SK-N-DZ (cell line): ENCODE data around the gene AKAP13.

ENCODE experiments used
- DNase-seq: peaks from one replicate; pipeline ENCODE4 v3.0.0-alpha.2; 2015; ENCODE audit warnings: low spot score

Gene AKAP13

DNA sequence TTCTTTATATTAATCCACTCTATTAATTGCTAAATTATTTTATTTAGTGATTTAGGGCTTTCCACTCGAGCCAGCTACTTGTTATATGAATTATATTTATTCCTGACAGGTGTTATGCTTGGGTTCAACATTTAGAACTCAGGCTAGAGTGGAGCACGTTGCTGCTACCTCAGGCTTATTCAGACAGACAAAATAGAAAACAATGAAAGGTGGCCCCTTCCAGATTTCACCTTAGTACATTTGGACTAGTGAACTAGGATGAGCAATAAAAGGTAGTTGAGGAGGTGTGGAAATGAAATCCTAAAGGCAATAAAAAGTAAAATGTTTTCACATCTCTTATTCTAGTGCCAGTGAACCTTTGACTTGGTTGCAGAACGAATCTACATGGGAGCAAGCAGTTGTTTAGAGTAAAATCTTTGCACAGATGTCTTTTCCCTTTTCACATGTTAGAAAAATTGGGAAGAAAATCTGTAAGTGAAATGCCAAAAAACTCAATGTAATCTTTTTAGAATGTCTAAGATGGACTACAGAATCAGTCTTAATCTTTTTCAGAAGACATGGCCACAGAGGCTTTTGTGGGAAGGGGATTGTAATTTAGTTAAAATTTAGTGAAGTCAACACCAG is 63.8 kb downstream of the AKAP13 start:
- no peak for DNase-seq

DNA sequence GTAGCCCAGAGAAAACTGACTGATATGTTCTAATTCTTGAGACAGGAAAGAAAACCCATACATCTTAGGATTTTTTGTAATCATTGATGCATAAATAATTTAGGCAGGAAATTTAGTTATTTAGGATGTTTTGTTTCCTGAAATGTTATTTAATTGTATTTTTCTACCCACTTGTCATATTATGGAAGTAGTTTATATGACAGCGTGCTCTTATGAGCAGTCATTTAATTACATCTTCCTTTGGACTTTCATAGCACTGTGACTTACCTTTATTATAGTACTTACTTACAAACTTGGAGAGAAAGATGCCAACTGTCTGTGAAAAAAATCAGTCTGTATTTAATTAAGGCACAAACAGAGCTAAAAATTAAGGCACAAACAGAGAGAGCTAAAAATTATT is 65.0 kb downstream of the AKAP13 start:
- DNase-seq: no peak

DNA sequence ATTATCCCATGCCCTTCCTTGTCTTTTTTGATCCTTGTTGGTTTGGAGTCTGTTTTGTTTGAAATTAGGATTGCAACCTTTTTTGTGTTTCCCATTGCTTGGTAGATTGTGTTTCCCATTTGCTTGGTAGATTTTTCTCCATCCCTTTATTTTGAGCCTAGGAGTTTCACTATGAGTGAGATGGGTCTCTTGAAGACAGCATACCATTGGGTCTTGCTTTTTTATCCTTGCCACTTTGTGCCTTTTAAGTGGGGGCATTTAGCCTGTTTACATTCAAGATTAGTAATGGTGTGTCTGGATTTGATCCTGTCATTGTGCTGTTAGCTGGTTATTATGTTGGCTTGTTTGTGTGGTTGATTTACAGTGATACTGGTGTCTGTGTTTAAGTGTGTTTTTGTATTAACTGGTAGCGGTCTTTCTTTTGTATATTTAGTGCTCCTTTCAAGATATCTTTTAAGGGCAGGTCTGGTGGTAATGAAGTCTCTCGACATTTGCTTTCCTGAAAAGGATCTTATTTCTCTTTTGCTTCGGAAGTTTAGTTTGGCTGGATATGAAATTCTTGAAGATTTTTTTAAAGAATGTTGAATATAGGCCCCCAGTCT is 70.8 kb downstream of the AKAP13 start:
- DNase-seq: no peak

DNA sequence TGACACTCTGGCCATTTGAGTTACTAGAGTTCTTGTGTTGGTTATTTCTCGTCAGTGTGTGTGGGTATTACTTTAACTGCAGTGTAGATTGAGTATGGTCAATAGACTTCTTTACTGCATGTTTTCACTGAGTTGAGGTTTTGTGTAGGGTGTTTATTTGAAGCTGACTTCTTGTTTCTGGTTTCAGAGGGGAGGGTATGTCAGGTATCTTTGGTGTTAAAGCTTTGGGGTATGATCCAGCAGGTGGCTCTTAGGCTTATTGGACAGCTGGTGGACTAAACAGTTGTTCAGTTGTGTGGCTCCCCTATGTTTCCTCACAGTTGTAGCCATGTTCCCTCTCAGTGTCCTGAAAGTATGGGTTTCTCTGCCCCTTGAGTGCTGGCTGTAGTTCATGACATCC is 72.0 kb downstream of the AKAP13 start:
- DNase-seq: no peak

GRCh38 chr15:85453144-85453872 is 72.9 kb downstream of the AKAP13 start:
- no peak for DNase-seq

DNA sequence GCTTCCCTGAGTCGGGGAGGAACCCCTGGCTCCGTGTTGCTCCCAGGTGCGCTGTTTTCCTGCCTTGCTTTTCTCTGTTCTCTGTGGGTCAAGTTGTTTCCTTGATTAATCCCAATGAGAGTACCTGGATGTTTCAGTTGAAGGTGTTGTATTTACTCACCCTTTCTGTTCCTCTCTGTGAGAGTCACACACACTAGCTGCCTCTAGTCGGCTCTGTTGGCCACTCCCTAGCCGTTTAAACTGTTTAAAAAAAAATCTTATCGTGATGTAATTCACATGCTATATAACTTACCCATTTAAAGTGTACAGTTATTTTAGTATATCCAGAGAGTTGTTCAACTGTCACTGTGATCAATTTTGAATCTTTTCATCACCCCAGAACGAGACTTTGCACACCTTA is 74.0 kb downstream of the AKAP13 start:
- no peak for DNase-seq

- DNase-seq: no peak
Observed at GRCh38 chr15:85455891-85456290, 75.5 kb downstream of the AKAP13 start.

DNA sequence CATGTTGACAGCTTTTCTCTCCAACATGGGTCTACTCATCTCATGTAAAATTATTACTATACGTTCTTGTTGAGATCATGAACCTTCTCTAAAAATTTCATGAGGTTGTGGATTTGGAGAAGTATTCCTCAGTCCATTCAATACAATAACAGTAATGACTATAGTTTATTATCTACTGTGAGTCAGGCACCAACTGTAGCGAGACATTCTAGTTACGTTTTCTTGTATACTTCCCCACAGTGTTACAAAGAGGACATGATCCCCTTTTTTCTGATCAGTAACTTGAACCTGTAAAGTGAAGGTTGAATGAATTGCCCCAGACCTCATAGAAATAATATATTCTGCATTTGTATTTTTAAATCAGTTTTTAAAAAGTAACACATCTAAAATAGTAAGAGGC is 76.4 kb downstream of the AKAP13 start:
- DNase-seq: no peak

DNA sequence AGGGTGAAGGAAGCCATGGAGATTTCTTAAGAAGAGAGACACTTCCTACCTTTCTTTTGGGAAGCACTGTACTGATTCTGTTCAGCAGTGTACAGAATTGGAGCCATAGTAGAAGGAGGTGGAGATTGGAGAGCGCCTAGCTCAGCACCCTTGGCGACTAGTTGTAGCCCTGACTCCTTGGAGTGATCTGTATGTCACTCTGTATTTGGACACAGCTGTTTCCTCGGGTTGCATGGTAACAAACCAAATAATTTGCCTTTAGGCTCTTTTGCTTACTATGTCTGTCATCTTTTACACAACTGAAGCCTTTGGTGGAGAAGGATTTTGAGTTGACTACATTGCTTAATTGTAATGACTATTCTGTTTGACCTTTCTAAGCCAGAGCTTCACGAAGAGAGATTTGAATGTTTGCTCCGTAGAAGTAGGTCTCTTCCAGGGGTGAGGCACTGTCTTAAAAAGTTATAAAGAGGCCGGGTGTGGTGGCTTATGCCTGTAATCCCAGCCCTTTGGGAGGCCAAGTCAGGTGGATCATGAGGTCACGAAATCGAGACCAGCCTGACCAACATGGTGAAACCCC is 77.1 kb downstream of the AKAP13 start:
- DNase-seq: no peak

DNA sequence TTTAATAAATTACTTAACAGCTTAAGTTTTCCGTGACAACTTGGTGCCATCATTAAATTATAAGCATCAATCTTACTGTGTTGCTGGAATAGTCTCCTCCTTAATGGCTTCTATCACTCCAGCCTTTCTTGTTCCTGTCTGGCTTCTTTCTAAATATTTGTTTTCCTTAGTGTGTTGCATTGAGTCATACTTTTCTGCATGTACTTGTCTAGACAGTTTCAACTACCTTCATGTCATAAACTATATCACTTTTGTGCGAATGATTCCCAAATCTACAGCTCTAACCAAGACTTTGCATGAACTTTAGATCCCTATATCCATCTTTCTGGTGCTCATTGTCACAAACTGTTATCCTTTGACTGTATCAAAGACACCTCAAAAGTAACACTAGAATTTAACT is 78.4 kb downstream of the AKAP13 start:
- no peak for DNase-seq

DNA sequence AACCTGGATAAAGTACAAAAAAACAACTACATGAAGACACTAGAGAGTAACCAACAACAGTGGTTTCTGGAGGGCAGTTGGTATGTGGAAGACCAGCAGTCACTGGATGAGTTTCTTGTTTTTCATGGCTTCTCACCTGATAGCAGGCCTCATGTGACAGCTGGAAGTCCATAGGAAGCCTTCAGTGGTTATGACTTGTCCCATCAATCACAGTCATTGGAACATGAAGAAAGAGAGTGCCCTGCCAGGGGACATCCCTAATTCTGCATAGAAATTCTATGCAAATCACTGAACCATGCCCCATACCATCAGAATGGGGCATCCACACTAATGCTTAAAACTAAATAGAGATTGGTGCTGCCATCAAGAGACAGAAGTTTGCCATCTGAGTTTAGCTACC is 81.6 kb downstream of the AKAP13 start:
- DNase-seq: no peak

DNA sequence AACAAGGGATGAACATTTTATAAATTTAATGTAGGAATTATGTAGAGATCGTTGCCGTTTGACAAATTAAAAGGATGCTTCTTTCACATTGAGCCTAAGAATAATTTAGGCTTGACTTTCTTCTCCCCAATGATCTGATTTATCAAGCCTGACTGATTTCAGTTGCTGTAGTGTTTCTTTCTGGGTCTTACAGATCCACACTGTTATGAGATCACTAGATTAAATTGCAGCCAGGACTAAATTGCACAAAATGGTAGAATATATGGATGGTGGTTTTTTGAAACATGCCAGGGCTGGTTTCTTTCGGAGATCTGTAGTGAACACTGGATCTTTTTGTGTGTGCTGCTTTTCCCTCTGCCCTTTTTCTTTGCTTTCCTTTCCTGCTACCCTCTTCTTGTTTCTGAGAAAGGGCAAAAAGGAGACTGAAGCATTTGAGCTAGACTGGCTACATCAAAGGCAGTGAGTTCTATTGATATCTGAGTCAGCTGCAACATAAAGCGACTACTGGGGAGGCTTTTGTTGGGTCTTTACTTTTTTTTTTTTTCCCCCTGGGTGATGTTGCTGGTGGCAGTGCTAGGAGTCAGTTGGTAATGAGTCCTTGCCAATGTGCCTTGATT is 83.0 kb downstream of the AKAP13 start:
- DNase-seq: peak; percentile 15

- no peak for DNase-seq
Observed at GRCh38 chr15:85463976-85464375, 83.6 kb downstream of the AKAP13 start.

- no peak for DNase-seq
Observed at GRCh38 chr15:85464471-85464870, 84.1 kb downstream of the AKAP13 start.

DNA sequence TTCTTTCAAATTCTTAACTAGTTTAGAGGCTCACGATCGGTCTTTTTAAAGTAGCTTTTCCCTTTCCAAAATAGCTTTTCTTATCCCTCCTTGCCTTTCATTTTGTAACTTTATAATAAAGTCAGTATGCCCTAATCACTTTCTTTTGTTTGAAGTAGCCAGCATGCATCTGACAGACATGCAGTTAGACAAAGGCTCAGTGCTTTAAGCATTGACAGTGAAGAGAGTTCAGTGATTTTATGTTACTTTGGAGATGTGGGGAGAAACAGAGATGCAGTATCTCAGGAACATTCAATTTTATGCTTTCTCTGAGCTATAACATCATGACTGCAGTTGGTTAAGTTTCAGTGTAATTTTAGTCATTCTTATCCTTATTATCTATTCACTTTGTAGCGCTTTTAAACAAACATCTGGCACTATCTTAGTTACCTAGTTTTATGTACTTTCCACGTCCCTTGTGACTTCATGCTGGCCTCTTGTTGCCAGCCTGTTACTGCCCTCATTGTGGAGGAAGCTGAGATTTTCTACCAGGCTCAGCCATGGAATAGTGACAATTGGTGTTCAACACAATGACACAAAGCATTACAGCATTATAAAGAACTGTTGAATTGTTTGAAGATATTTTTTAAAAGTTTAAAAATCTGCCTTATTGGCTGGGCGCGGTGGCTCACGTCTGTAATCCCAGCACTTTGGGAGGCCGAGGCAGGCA is 90.3 kb downstream of the AKAP13 start:
- no peak for DNase-seq

DNA sequence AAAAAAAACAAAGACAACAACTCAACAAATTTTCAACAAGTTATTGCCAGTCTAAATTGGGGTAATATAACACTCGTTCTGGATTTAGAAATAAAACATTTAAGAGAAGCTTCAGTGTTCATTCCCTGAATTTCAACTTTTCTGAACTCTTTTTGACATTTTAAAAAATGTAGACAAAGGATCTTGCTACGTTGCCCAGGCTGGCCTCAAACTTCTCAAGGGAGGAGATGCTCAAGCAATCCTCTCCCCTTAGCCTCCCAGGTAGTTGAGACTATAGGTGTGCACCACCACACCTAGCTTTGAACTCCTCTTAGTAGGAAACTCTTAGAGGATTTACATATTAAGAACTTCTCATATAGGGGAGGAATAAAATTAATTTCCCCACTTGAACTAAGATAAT is 91.9 kb downstream of the AKAP13 start:
- no peak for DNase-seq

GRCh38 chr15:85473455-85473854 is 93.1 kb downstream of the AKAP13 start:
- peak; percentile 69 for DNase-seq

- DNase-seq: no peak
Observed at GRCh38 chr15:85474700-85475316, 94.4 kb downstream of the AKAP13 start.

- no peak for DNase-seq
Observed at GRCh38 chr15:85475317-85475701, 94.9 kb downstream of the AKAP13 start.

GRCh38 chr15:85475711-85476110 is 95.3 kb downstream of the AKAP13 start:
- DNase-seq: no peak

DNA sequence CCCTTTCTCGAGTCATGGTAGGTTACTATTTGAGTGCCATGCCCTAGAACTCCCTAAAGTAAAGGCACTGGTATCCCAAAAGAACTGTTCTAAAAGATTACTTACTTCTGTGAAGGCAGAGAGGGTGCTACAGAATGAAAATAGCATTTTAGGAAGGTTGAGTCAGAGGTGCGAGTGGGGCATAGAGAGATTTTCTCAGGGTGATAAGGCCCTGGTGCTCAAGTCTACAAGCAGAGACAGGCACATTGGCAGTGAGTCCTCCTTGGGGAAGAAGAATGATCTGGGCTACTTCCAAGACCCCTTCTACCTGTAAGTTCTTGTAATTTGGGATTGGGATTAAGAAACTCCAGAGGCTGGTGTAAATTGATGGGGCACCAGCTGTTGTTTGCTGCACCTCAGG is 96.7 kb downstream of the AKAP13 start:
- no peak for DNase-seq
